CD14-positive monocyte (primary cell): ENCODE measurements around the gene TRAPPC10. TPM values are rescaled to one million over a fixed set of nuclear protein-coding genes. Genes with fewer than 3 reads are reported as not detected.
"Not testable (repeated sequence)": the region's sequence is repeated elsewhere in the genome, so short reads cannot be mapped to it uniquely, and the experiment has no call there.

ENCODE experiments used
- DNase-seq, 3 donors: peaks; one replicate each; pipeline ENCODE4 v3.0.0-alpha.2; 2011 to 2022
- H2AFZ ChIP-seq: 2 replicates; pipeline ENCODE4 v1.6.0; 2012; ENCODE audit warnings: mild to moderate bottlenecking, low read depth, low read length, inconsistent platforms; ENCODE audit not compliant: insufficient read depth, poor library complexity, severe bottlenecking
- H3K27ac ChIP-seq, 2 donors: 1 replicate in 1 of 2; 2 replicates in 1 of 2; pipeline ENCODE4 v1.5.1; 2012 to 2013; ENCODE audit warnings: low read length in 2 of 2, control low read depth in 1 of 2, inconsistent platforms in 1 of 2, low read depth in 1 of 2, mild to moderate bottlenecking in 1 of 2
- H3K27me3 ChIP-seq, 2 donors: one replicate each; pipeline versions ENCODE4 v1.6.0 to v1.6.1; 2011 to 2013; ENCODE audit warnings: low read length in 2 of 2; ENCODE audit not compliant: control insufficient read depth in 2 of 2, insufficient read depth in 2 of 2
- H3K36me3 ChIP-seq, 2 donors: replicated peaks in 1 of 2; 1 replicate in 1 of 2; 2 replicates in 1 of 2; pipeline versions ENCODE4 v1.5.1 to v1.6.1; 2012 to 2013; ENCODE audit warnings: low read length in 2 of 2, control low read depth in 1 of 2, inconsistent platforms in 1 of 2, mild to moderate bottlenecking in 1 of 2; ENCODE audit not compliant: insufficient read depth in 2 of 2, control insufficient read depth in 1 of 2
- H3K4me1 ChIP-seq, 2 donors: 1 replicate in 1 of 2; 2 replicates in 1 of 2; pipeline versions ENCODE4 v1.5.1 to v1.6.1; 2012 to 2013; ENCODE audit warnings: low read length in 2 of 2, control low read depth in 1 of 2, inconsistent platforms in 1 of 2, mild to moderate bottlenecking in 1 of 2, moderate library complexity in 1 of 2; ENCODE audit not compliant: insufficient read depth in 2 of 2, control insufficient read depth in 1 of 2
- H3K4me2 ChIP-seq: replicated peaks from 2 replicates; pipeline ENCODE3; 2012; ENCODE audit warnings: low read length, moderate library complexity, mild to moderate bottlenecking; ENCODE audit not compliant: poor library complexity, severe bottlenecking; ENCODE audit errors: extremely low read depth
- H3K4me3 ChIP-seq, 3 experiments: fragments of 200-600 bp in 1 of 3; sonication (generic) in 1 of 3; replicated peaks in 1 of 3; 1 replicate in 2 of 3; 2 replicates in 1 of 3; pipeline ENCODE4 v1.5.1; 2011 to 2013; ENCODE audit warnings: low read length in 3 of 3, mild to moderate bottlenecking in 3 of 3, control low read depth in 2 of 3, low read depth in 2 of 3, inconsistent platforms in 1 of 3, moderate library complexity in 1 of 3
- H3K79me2 ChIP-seq: 2 replicates; pipeline ENCODE4 v1.6.0; 2012; ENCODE audit warnings: mild to moderate bottlenecking, control low read depth, inconsistent platforms, low read length, moderate library complexity; ENCODE audit not compliant: insufficient read depth
- H3K9ac ChIP-seq: 2 replicates; pipeline ENCODE4 v1.6.0; 2017; ENCODE audit warnings: low read length, mild to moderate bottlenecking; ENCODE audit not compliant: insufficient read depth, poor library complexity, severe bottlenecking
- H3K9me3 ChIP-seq, 2 donors: replicated peaks in 1 of 2; 1 replicate in 1 of 2; 2 replicates in 1 of 2; pipeline versions ENCODE4 v1.5.1 to v1.6.1; 2012 to 2013; ENCODE audit warnings: low read length in 2 of 2, control low read depth in 1 of 2; ENCODE audit not compliant: control insufficient read depth in 1 of 2, insufficient read depth in 1 of 2
- H4K20me1 ChIP-seq: 2 replicates; pipeline ENCODE4 v1.6.0; 2012; ENCODE audit warnings: mild to moderate bottlenecking, low read length, control low read depth, moderate library complexity; ENCODE audit not compliant: insufficient read depth
- H3K27ac Mint-ChIP-seq, 7 donors: one replicate each; pipeline ENCODE4 v1.8.0; 2020; ENCODE audit warnings: mild to moderate bottlenecking in 7 of 7, mixed read lengths in 7 of 7, moderate library complexity in 6 of 7, inconsistent platforms in 2 of 7
- H3K27me3 Mint-ChIP-seq, 3 donors: one replicate each; pipeline ENCODE4 v1.8.0; 2021 to 2022; ENCODE audit warnings: low read depth in 3 of 3, mild to moderate bottlenecking in 3 of 3, mixed read lengths in 3 of 3, moderate library complexity in 3 of 3, inconsistent platforms in 1 of 3
- H3K36me3 Mint-ChIP-seq, 2 donors: one replicate each; pipeline ENCODE4 v1.8.0; 2020; ENCODE audit warnings: mixed read lengths in 2 of 2, inconsistent platforms in 1 of 2, mild to moderate bottlenecking in 1 of 2
- H3K4me1 Mint-ChIP-seq: one replicate; pipeline ENCODE4 v1.8.0; 2020; ENCODE audit warnings: mild to moderate bottlenecking, mixed read lengths
- H3K4me3 Mint-ChIP-seq, 2 donors: one replicate each; pipeline ENCODE4 v1.8.0; 2020; ENCODE audit warnings: mild to moderate bottlenecking in 2 of 2, mixed read lengths in 2 of 2, moderate library complexity in 1 of 2
- H3K9me3 Mint-ChIP-seq, 7 donors: one replicate each; pipeline ENCODE4 v1.8.0; 2020 to 2022; ENCODE audit warnings: mixed read lengths in 7 of 7, mild to moderate bottlenecking in 6 of 7, moderate library complexity in 6 of 7, inconsistent platforms in 2 of 7
- WGBS: methylation state at CpG from one replicate; pipeline ENCODE4 v1.1.5; 2013; ENCODE audit warnings: missing lambda C conversion rate; ENCODE audit not compliant: insufficient coverage; 5-methylcytosine and 5-hydroxymethylcytosine counted together
- intact Hi-C, 2 donors: fragments of 100-400 bp; cut with micrococcal nuclease; formaldehyde crosslinking; loops; one replicate each; pipeline versions ENCODE4 v1.15.0 to v1.15.1; 2023
- polyA plus RNA-seq, 3 donors: library from polyadenylated mRNA; depleted of rRNA in 1 of 3; unstranded in 2 of 3; stranded (reverse) in 1 of 3; fragments of 300-500 nt in 2 of 3; fragments of >200 nt in 1 of 3; fragmentation: Illumina TruSeq in 2 of 3; gene quantifications; 1 replicate in 2 of 3; 2 replicates in 1 of 3; pipeline ENCODE4 v1.2.3, GENCODE V29; 2012 to 2021

TRAPPC10 gene
- polyA plus RNA-seq, 3 donors = 5.9 to 40.6 (median 8.6) TPM

DNA sequence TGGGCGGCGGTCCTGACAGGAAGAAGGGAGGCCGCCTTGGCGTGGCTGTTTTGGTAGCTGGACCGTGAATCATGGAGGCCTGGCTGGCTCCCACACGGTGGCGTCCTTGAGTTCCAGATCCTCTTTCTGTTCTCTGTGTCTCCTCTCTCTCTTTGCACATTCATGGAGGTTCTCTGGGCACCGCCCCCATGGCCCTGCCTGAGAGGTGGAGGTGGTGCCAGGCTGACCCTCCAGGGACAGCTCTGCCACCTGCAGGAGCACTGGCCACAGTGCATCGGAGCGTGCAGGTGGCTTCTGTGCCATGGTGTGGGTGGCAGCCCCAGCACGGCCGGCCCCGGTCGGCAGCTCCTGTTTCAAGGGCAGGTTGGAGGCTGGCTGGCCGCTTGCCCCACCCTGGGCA lies 125.9 kb downstream of the TRAPPC10 start:
- H3K27ac Mint-ChIP-seq, DNase-seq, H2AFZ ChIP-seq, H4K20me1 ChIP-seq, H3K79me2 ChIP-seq, H3K4me1 Mint-ChIP-seq, H3K9me3 ChIP-seq, H3K36me3 ChIP-seq, H3K27me3 Mint-ChIP-seq, H3K27ac ChIP-seq, intact Hi-C loops, H3K4me1 ChIP-seq, H3K4me3 Mint-ChIP-seq, H3K9ac ChIP-seq, H3K4me2 ChIP-seq, H3K9me3 Mint-ChIP-seq, H3K4me3 ChIP-seq, H3K27me3 ChIP-seq, H3K36me3 Mint-ChIP-seq: not testable (repeated sequence)
- no CpG with 5 or more reads among the region's 15 CpGs for WGBS

- DNase-seq = peak in 1 of 3 donors; percentile 0
Observed at GRCh38 chr21:44139787-44140551, 127.9 kb downstream of the TRAPPC10 start.

DNA sequence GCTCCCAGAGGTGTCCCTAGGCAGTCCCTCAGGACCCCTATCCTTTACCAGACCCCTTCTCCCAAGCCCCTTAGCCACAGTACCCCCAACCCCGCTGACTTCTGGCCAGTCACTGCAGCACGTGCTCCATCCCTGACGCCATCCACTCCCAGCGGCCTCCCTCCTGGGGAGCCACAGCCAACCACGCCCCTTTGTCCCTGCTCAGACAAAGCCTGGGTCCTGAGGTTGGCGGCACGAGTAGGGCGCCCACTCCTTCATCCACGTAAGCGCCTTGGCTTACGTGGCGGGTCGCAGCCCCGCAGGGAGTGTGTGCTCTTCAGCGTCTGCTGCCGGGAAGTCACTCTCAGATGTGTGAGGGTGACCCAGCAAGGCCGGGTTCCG lies 128.4 kb downstream of the TRAPPC10 start:
- H3K4me1 ChIP-seq, H3K4me1 Mint-ChIP-seq, H3K9ac ChIP-seq, H3K27me3 Mint-ChIP-seq, H3K27ac Mint-ChIP-seq, H3K4me3 ChIP-seq, H3K9me3 Mint-ChIP-seq, DNase-seq, H3K36me3 ChIP-seq, H3K4me2 ChIP-seq, H3K36me3 Mint-ChIP-seq, H4K20me1 ChIP-seq, intact Hi-C loops, H3K27ac ChIP-seq, H3K79me2 ChIP-seq, H3K4me3 Mint-ChIP-seq, H3K9me3 ChIP-seq, H3K27me3 ChIP-seq, H2AFZ ChIP-seq: not testable (repeated sequence)
- no CpG with 5 or more reads among the region's 18 CpGs for WGBS

More at GRCh38 chr21:44139787-44140551, 127.9 kb downstream of the TRAPPC10 start:
- H4K20me1 ChIP-seq, H2AFZ ChIP-seq, H3K36me3 Mint-ChIP-seq, intact Hi-C loops, H3K9me3 Mint-ChIP-seq, H3K27me3 Mint-ChIP-seq, H3K4me3 ChIP-seq, H3K4me1 ChIP-seq, H3K79me2 ChIP-seq, H3K4me2 ChIP-seq, H3K36me3 ChIP-seq, H3K4me1 Mint-ChIP-seq, H3K9me3 ChIP-seq, H3K9ac ChIP-seq, H3K27me3 ChIP-seq, H3K4me3 Mint-ChIP-seq: not testable (repeated sequence)
- H3K27ac ChIP-seq = peak overlapping the region in 1 of 2 donors; percentile 62
- H3K27ac Mint-ChIP-seq = peak overlapping the region in 2 of 7 donors; percentile 60 to 83
- WGBS = no CpG with 5 or more reads among the region's 30 CpGs

- H3K36me3 Mint-ChIP-seq, H4K20me1 ChIP-seq, H3K4me1 ChIP-seq, H3K4me2 ChIP-seq, H3K9me3 ChIP-seq, H3K27ac ChIP-seq, H3K27me3 ChIP-seq, H3K9me3 Mint-ChIP-seq, H3K36me3 ChIP-seq, H2AFZ ChIP-seq, intact Hi-C loops, H3K79me2 ChIP-seq, H3K27ac Mint-ChIP-seq, DNase-seq, H3K9ac ChIP-seq, H3K4me1 Mint-ChIP-seq, H3K27me3 Mint-ChIP-seq, H3K4me3 ChIP-seq, H3K4me3 Mint-ChIP-seq: not testable (repeated sequence)
- WGBS = no CpG with 5 or more reads among the region's 10 CpGs
Observed at GRCh38 chr21:44142470-44142869, 130.4 kb downstream of the TRAPPC10 start.
